ENCODE results near the gene WFDC5.

The WFDC5 gene

GRCh38 chr20:45104786-45105185 lies 10.2 kb downstream of the WFDC5 start:
- no peaks in the 10 kb centered on the region for H3K36me3 ChIP-seq (ENCODE audit: control insufficient read depth, insufficient read depth, low read length)
- no peak for TF ChIP-seq CTCF (IDR thresholded peaks at IDR 0.05; ENCODE audit: insufficient read depth, low read length, poor library complexity, severe bottlenecking)
- DNase-seq (ENCODE audit: extremely low read depth, insufficient read length): no peak
- H3K27me3 ChIP-seq (replicated peaks; ENCODE audit: control insufficient read depth, insufficient read depth, low read length): peaks cover 1% of the 10 kb centered on the region
- no peak overlapping the region for H3K4me3 ChIP-seq (replicated peaks; ENCODE audit: low read depth, low read length)

- Histone ChIP-seq H3K27me3 (replicated peaks; ENCODE audit: control insufficient read depth, insufficient read depth, low read length) (peaks cover 1% of the 10 kb centered on the region), H3K4me3 (replicated peaks; ENCODE audit: low read depth, low read length) (no peak overlapping the region), H3K36me3 (ENCODE audit: control insufficient read depth, insufficient read depth, low read length) (no peaks in the 10 kb centered on the region)
- TF ChIP-seq CTCF (IDR thresholded peaks at IDR 0.05; ENCODE audit: insufficient read depth, low read length, poor library complexity, severe bottlenecking): no peak
- DNase-seq (ENCODE audit: extremely low read depth, insufficient read length): no peak
These were observed 11.9 kb downstream of the WFDC5 start for GRCh38 chr20:45103072-45103471.

DNA sequence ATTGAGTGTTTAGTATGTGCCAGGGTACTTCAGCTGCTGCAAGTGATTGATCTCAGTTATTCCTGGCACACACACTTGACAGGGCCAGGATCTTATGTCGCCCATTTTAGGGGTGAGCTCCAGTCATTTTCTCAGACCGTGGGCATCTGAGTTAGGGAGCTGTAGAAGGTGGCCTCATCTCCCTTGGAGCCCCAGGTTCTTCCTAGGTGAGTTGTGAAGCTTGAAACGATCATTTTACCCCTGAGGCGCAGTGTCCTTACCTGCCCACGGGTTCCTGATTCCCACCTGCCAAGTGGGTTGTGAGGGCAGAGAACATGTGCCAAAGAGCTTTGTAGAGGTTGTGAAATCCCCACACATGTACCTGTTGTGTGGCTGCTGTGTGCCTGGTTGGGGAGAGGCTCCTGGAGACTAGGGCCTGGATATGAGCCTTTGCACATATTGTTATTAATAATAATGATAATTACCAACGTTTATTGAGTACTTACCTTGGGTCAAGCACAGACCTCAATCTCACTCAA lies 13.6 kb downstream of the WFDC5 start:
- Histone ChIP-seq H3K36me3 (ENCODE audit: control insufficient read depth, insufficient read depth, low read length) (no peaks in the 10 kb centered on the region), H3K27me3 (replicated peaks; ENCODE audit: control insufficient read depth, insufficient read depth, low read length) (peaks cover 1% of the 10 kb centered on the region), H3K4me3 (replicated peaks; ENCODE audit: low read depth, low read length) (no peak overlapping the region)
- TF ChIP-seq CTCF (IDR thresholded peaks at IDR 0.05; ENCODE audit: insufficient read depth, low read length, poor library complexity, severe bottlenecking): no peak
- DNase-seq (ENCODE audit: extremely low read depth, insufficient read length): no peak

GRCh38 chr20:45100563-45101245 lies 14.3 kb downstream of the WFDC5 start, which contains the start of gene KCNS1:
KCNS1 (minus strand) TSS chr20:45101127; CDS start chr20:45099236, 1,891 bp downstream.
- no peak within 1 kb of the TSS for H3K4me3 ChIP-seq (replicated peaks; ENCODE audit: low read depth, low read length)

GRCh38 chr20:45098103-45098773 lies 16.7 kb downstream of the WFDC5 start:
- H3K27me3 ChIP-seq (replicated peaks; ENCODE audit: control insufficient read depth, insufficient read depth, low read length): no peaks in the 10 kb centered on the region; the same call in none of the 2 replicates
- H3K36me3 ChIP-seq (ENCODE audit: control insufficient read depth, insufficient read depth, low read length): no peaks in the 10 kb centered on the region
- peak; percentile 19 for DNase-seq (ENCODE audit: extremely low read depth, insufficient read length)
- H3K4me3 ChIP-seq (replicated peaks; ENCODE audit: low read depth, low read length): no peak overlapping the region
- no peak for TF ChIP-seq CTCF (IDR thresholded peaks at IDR 0.05; ENCODE audit: insufficient read depth, low read length, poor library complexity, severe bottlenecking)

More at GRCh38 chr20:45100563-45101245, 14.3 kb downstream of the WFDC5 start, which contains the start of gene KCNS1:
- H3K27me3 ChIP-seq (replicated peaks; ENCODE audit: control insufficient read depth, insufficient read depth, low read length): no peaks in the 10 kb centered on the region; the same call in none of the 2 replicates
- TF ChIP-seq CTCF (IDR thresholded peaks at IDR 0.05; ENCODE audit: insufficient read depth, low read length, poor library complexity, severe bottlenecking): no peak
- DNase-seq (ENCODE audit: extremely low read depth, insufficient read length): no peak
- no peaks in the 10 kb centered on the region for H3K36me3 ChIP-seq (ENCODE audit: control insufficient read depth, insufficient read depth, low read length)

Data from GM06990 (cell line).